ENCODE data around the gene FETUB. TPM values are rescaled to one million over a fixed set of nuclear protein-coding genes. Genes with fewer than 3 reads are reported as not detected.
A peak's percentile ranks its signal among the peaks of the same experiment; 100 is the strongest.

Gene FETUB
- total and polyA plus RNA-seq, 2 experiments from 2014 or later, result 5.8 to 7.2 TPM

GRCh38 chr3:186598794-186599141 lies 41.4 kb upstream of the FETUB start:
- H3K27ac ChIP-seq, result peak overlapping the region; percentile 89
- H4K20me1 ChIP-seq (ENCODE audit: insufficient read depth, poor library complexity, severe bottlenecking), result no peaks in the 10 kb centered on the region
- no peak overlapping the region for H2AFZ ChIP-seq
- TF ChIP-seq EZH2 (IDR thresholded peaks at IDR 0.05; ENCODE audit: borderline replicate concordance) (no peak), EZH2phosphoT487 (IDR thresholded peaks at IDR 0.05; ENCODE audit: low read depth, severe bottlenecking, unreplicated experiment) (no peak), CTCF (IDR thresholded peaks at IDR 0.05; ENCODE audit: poor library complexity) (no peak)
- H3K4me1 ChIP-seq (ENCODE audit: insufficient read depth), result peaks cover 27% of the 10 kb centered on the region
- no peak overlapping the region for H3K4me2 ChIP-seq
- H3K4me3 ChIP-seq, result no peak overlapping the region
- H3K27me3 ChIP-seq, result no peaks in the 10 kb centered on the region
- no peak for DNase-seq (ENCODE audit: low spot score)
- no peaks in the 10 kb centered on the region for H3K36me3 ChIP-seq (replicated peaks; ENCODE audit: insufficient read depth, low read depth)
- no peaks in the 10 kb centered on the region for H3K9me2 ChIP-seq (replicated peaks; ENCODE audit: insufficient read depth)
- 65% methylated on average over 4 of the region's 4 CpGs for WGBS (ENCODE audit: low lambda C conversion rate, missing lambda C conversion rate)
- no peaks in the 10 kb centered on the region for H3K79me2 ChIP-seq
- no peaks in the 10 kb centered on the region for H3K9me3 ChIP-seq (ENCODE audit: low read depth)

GRCh38 chr3:186599142-186599784 lies 40.9 kb upstream of the FETUB start:
- no peak for DNase-seq (ENCODE audit: low spot score)
- Histone ChIP-seq H3K4me2 (no peak overlapping the region), H3K79me2 (no peaks in the 10 kb centered on the region), H2AFZ (no peak overlapping the region), H3K36me3 (replicated peaks; ENCODE audit: insufficient read depth, low read depth) (no peaks in the 10 kb centered on the region), H3K9me3 (ENCODE audit: low read depth) (no peaks in the 10 kb centered on the region), H4K20me1 (ENCODE audit: insufficient read depth, poor library complexity, severe bottlenecking) (no peaks in the 10 kb centered on the region), H3K27ac (peak overlapping the region; percentile 89), H3K27me3 (no peaks in the 10 kb centered on the region), H3K4me3 (no peak overlapping the region), H3K9me2 (replicated peaks; ENCODE audit: insufficient read depth) (no peaks in the 10 kb centered on the region), H3K4me1 (ENCODE audit: insufficient read depth) (peaks cover 22% of the 10 kb centered on the region)
- TF ChIP-seq CTCF (IDR thresholded peaks at IDR 0.05; ENCODE audit: poor library complexity) (no peak), EZH2 (IDR thresholded peaks at IDR 0.05; ENCODE audit: borderline replicate concordance) (no peak), EZH2phosphoT487 (IDR thresholded peaks at IDR 0.05; ENCODE audit: low read depth, severe bottlenecking, unreplicated experiment) (no peak)
- WGBS (ENCODE audit: low lambda C conversion rate, missing lambda C conversion rate), result 72% methylated on average over 12 of the region's 12 CpGs

- whole genome bisulfite sequencing (ENCODE audit: low lambda C conversion rate, missing lambda C conversion rate), result 80% methylated on average over 2 of the region's 2 CpGs
- no peaks in the 10 kb centered on the region for H3K79me2 ChIP-seq
- H3K9me3 ChIP-seq (ENCODE audit: low read depth), result no peaks in the 10 kb centered on the region
- H3K27ac ChIP-seq, result peak overlapping the region; percentile 89
- H3K9me2 ChIP-seq (replicated peaks; ENCODE audit: insufficient read depth), result no peaks in the 10 kb centered on the region
- DNase-seq (ENCODE audit: low spot score), result no peak
- no peak overlapping the region for H3K4me3 ChIP-seq
- TF ChIP-seq EZH2 (IDR thresholded peaks at IDR 0.05; ENCODE audit: borderline replicate concordance), result no peak
- TF ChIP-seq CTCF (IDR thresholded peaks at IDR 0.05; ENCODE audit: poor library complexity), result no peak
- TF ChIP-seq EZH2phosphoT487 (IDR thresholded peaks at IDR 0.05; ENCODE audit: low read depth, severe bottlenecking, unreplicated experiment), result no peak
- H3K27me3 ChIP-seq, result no peaks in the 10 kb centered on the region
- H4K20me1 ChIP-seq (ENCODE audit: insufficient read depth, poor library complexity, severe bottlenecking), result no peaks in the 10 kb centered on the region
- peaks cover 21% of the 10 kb centered on the region for H3K4me1 ChIP-seq (ENCODE audit: insufficient read depth)
- H3K4me2 ChIP-seq, result no peak overlapping the region
- H2AFZ ChIP-seq, result no peak overlapping the region
- no peaks in the 10 kb centered on the region for H3K36me3 ChIP-seq (replicated peaks; ENCODE audit: insufficient read depth, low read depth)
Measured at GRCh38 chr3:186599785-186600166, 40.4 kb upstream of the FETUB start.
